Epithelial cell of esophagus (primary cell): ENCODE results near the gene KLK1.
"Not testable (repeated sequence)": the region's sequence is repeated elsewhere in the genome, so short reads cannot be mapped to it uniquely, and the experiment has no call there.

ENCODE experiments used
- DNase-seq: peaks from one replicate; pipeline ENCODE4 v3.0.0; 2010; ENCODE audit warnings: low read depth
- H3K4me3 ChIP-seq: 2 replicates; pipeline ENCODE4 v1.5.1; 2011; ENCODE audit warnings: mild to moderate bottlenecking, low read length, control low read depth
- TF ChIP-seq, protein P1 (sequence below): IDR thresholded peaks from 2 replicates; pipeline ENCODE4 v1.5.1; 2011; ENCODE audit warnings: low read depth, mild to moderate bottlenecking, low read length, control low read depth, inconsistent platforms; ENCODE audit not compliant: insufficient read depth; ENCODE audit errors: missing control alignments

KLK1 gene

DNA sequence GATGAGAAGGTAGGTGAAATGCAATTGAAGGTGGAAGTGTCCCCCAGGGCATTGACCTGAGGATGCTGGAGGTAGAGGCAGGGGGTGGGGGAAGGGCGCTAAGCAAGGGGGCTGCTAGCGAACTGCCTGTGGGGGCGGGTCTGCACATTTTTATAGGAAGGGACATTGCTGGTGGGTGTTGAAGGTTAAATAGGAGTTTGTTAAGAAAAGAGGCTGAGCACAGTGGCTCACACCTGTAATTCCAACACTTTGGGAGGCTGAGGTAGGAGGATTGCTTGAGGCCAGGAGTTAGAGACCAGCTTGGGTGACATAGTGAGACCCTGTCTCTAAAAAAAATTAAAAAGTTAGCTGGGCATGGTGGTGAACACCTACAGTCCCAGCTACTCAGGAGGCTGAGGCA is 38.9 kb downstream of the KLK1 start:
- no peak for DNase-seq
- TF ChIP-seq, protein P1, sequence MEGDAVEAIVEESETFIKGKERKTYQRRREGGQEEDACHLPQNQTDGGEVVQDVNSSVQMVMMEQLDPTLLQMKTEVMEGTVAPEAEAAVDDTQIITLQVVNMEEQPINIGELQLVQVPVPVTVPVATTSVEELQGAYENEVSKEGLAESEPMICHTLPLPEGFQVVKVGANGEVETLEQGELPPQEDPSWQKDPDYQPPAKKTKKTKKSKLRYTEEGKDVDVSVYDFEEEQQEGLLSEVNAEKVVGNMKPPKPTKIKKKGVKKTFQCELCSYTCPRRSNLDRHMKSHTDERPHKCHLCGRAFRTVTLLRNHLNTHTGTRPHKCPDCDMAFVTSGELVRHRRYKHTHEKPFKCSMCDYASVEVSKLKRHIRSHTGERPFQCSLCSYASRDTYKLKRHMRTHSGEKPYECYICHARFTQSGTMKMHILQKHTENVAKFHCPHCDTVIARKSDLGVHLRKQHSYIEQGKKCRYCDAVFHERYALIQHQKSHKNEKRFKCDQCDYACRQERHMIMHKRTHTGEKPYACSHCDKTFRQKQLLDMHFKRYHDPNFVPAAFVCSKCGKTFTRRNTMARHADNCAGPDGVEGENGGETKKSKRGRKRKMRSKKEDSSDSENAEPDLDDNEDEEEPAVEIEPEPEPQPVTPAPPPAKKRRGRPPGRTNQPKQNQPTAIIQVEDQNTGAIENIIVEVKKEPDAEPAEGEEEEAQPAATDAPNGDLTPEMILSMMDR: no peak
- no peak overlapping the region for H3K4me3 ChIP-seq

- not testable (repeated sequence) for H3K4me3 ChIP-seq, DNase-seq
Observed at GRCh38 chr19:50783848-50784152, 39.8 kb downstream of the KLK1 start.

GRCh38 chr19:50780753-50781435 is 42.7 kb downstream of the KLK1 start:
- DNase-seq: no peak
- H3K4me3 ChIP-seq: no peak overlapping the region
- TF ChIP-seq, protein P1: no peak

DNA sequence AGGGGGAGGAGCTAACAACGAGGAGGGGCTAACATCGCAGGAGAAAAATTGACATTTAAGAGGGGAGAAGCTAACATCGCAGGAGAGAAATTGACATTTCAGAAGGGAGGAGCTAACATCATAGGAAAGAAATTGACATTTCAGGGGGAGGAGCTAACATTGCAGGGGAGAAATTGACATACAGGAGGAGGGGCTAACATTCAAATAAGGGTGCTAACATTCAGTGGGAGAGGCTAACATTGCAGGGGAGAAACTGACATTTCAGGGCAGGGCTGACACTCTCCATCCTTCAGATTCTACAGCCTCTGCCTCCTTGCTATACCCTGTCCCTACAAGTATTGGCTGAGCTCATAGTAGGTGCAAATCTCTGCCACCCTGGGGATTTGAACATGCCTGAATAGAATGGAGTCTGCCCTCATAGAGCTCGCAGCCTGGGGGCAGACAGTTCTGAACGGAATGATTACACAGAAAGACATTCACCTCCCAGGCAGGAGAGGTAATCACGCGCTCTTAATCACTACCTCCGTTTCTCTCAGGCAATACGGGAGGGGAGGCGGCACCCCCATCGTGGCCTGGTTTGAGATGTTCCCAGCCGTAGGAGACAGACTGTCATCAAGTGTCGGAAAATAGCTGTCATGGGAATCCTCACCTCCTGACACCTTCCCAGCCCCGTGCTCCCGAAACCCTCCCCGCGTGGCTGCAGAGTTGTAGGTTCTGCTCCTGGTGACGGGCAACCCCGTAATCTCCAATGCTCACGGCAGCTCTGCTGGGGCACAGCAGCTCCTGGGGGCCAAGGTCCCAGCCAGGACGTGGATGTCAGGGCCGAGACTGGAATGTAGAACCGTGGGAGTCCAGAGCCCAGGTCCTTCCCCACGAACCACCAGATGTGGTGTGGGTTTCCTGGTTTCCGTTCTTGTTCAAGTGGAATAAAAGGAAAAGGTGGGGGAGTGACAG is 43.8 kb downstream of the KLK1 start:
- TF ChIP-seq, protein P1: no peak
- no peak for DNase-seq
- no peak overlapping the region for H3K4me3 ChIP-seq

GRCh38 chr19:50778906-50779430 is 44.6 kb downstream of the KLK1 start:
- no peak for DNase-seq
- TF ChIP-seq, protein P1: no peak
- H3K4me3 ChIP-seq: no peak overlapping the region

- TF ChIP-seq, protein P1: no peak
- no peak overlapping the region for H3K4me3 ChIP-seq
- peak; percentile 35 for DNase-seq
Observed at GRCh38 chr19:50777830-50778303, 45.7 kb downstream of the KLK1 start.

GRCh38 chr19:50777261-50777660 is 46.3 kb downstream of the KLK1 start:
- TF ChIP-seq, protein P1: no peak
- H3K4me3 ChIP-seq: no peak overlapping the region
- DNase-seq: no peak
